Endothelial cell of umbilical vein (primary cell): ENCODE measurements around the gene MBD1. TPM values are rescaled to one million over a fixed set of nuclear protein-coding genes. Genes with fewer than 3 reads are reported as not detected.

Experiments used
- BruUV-seq: library from RNA; stranded (reverse); fragments of 400-500 nt; replicated peaks from 2 replicates; lab custom pipeline; 2021; lab: Mats Ljungman, UMichigan
- CTCF ChIA-PET: fragments of 300-600, 350-600 bp; sonication (Branson Sonifier 250); formaldehyde crosslinking; loops from one replicate; lab custom pipeline; 2021; ENCODE audit warnings: antibody characterized with exemption, inconsistent platforms; lab: Charles Lee
- POLR2A ChIA-PET: fragments of 300-600, 350-600 bp; sonication (Branson Sonifier 250); formaldehyde crosslinking; loops from one replicate; lab custom pipeline; 2021; ENCODE audit warnings: antibody characterized with exemption, inconsistent platforms; lab: Charles Lee
- DNase-seq: peaks from one replicate; pipeline ENCODE4 v3.0.0-alpha.2; 2011; ENCODE audit warnings: low read depth, low spot score
- FAIRE-seq: peaks from 2 replicates; lab custom pipeline; 2011; peaks lifted over from hg19 to GRCh38; lab: Jason Lieb, UNC
- H2AFZ ChIP-seq: 2 replicates; pipeline ENCODE4 v1.6.0; 2012; ENCODE audit warnings: low read depth, low read length, control low read depth, inconsistent platforms
- H3K27ac ChIP-seq: 2 replicates; pipeline ENCODE4 v1.5.1; 2011; ENCODE audit warnings: low read depth, mild to moderate bottlenecking, control low read depth, low read length, moderate library complexity; ENCODE audit not compliant: insufficient read depth
- H3K27me3 ChIP-seq, 2 experiments: 2 replicates each; pipeline versions ENCODE4 v1.6.0 to v1.6.1; 2011; ENCODE audit warnings: low read length in 2 of 2, mixed read lengths in 1 of 2; ENCODE audit not compliant: control insufficient read depth in 2 of 2, insufficient read depth in 2 of 2
- H3K36me3 ChIP-seq, 2 experiments: 2 replicates in 1 of 2; 3 replicates in 1 of 2; pipeline ENCODE4 v1.5.1; 2011; ENCODE audit warnings: low read length in 2 of 2, mild to moderate bottlenecking in 1 of 2, moderate library complexity in 1 of 2; ENCODE audit not compliant: control insufficient read depth in 2 of 2, insufficient read depth in 2 of 2; ENCODE audit errors: extremely low read depth in 1 of 2
- H3K4me1 ChIP-seq: 3 replicates; pipeline ENCODE4 v1.5.1; 2011; ENCODE audit warnings: mild to moderate bottlenecking, low read length; ENCODE audit not compliant: control insufficient read depth, insufficient read depth; ENCODE audit errors: extremely low read depth
- H3K4me2 ChIP-seq: 2 replicates; pipeline ENCODE4 v1.6.1; 2011; ENCODE audit warnings: low read length, control low read depth, mixed read lengths; ENCODE audit not compliant: insufficient read depth
- H3K4me3 ChIP-seq, 3 experiments: fragments of 200-600 bp in 1 of 3; sonication (generic), shearing (Covaris generic) in 1 of 3; replicated peaks in 1 of 3; 2 replicates each; pipeline ENCODE4 v1.5.1; 2011 to 2016; ENCODE audit warnings: control low read depth in 3 of 3, low read length in 3 of 3, mild to moderate bottlenecking in 2 of 3, inconsistent platforms in 1 of 3, low read depth in 1 of 3, moderate library complexity in 1 of 3; ENCODE audit not compliant: insufficient read depth in 1 of 3
- H3K79me2 ChIP-seq: 2 replicates; pipeline ENCODE4 v1.6.0; 2012; ENCODE audit warnings: low read length, inconsistent platforms; ENCODE audit not compliant: control insufficient read depth, insufficient read depth
- H3K9ac ChIP-seq: replicated peaks from 2 replicates; pipeline ENCODE3; 2011; ENCODE audit warnings: low read length, control low read depth; ENCODE audit not compliant: insufficient read depth; ENCODE audit errors: extremely low read depth
- H3K9me1 ChIP-seq: replicated peaks from 3 replicates; pipeline ENCODE4 v1.6.0; 2011; ENCODE audit warnings: mild to moderate bottlenecking, low read length; ENCODE audit not compliant: control insufficient read depth, insufficient read depth; ENCODE audit errors: extremely low read depth
- H3K9me3 ChIP-seq: replicated peaks from 2 replicates; pipeline ENCODE4 v1.5.1; 2012; ENCODE audit warnings: low read length, inconsistent platforms; ENCODE audit not compliant: control insufficient read depth, insufficient read depth
- H4K20me1 ChIP-seq: replicated peaks from 2 replicates; pipeline ENCODE3; 2011; ENCODE audit warnings: mild to moderate bottlenecking, low read length; ENCODE audit not compliant: control insufficient read depth, insufficient read depth; ENCODE audit errors: extremely low read depth
- CTCF ChIP-seq, 2 donors: IDR thresholded peaks; 1 replicate in 1 of 2; 2 replicates in 1 of 2; pipeline ENCODE4 v1.5.1; 2011; ENCODE audit warnings: low read length in 2 of 2, mild to moderate bottlenecking in 2 of 2, moderate library complexity in 2 of 2, control low read depth in 1 of 2, inconsistent platforms in 1 of 2, low read depth in 1 of 2; ENCODE audit not compliant: insufficient read depth in 1 of 2; ENCODE audit errors: extremely low read depth in 1 of 2
- EZH2 ChIP-seq: IDR thresholded peaks from 2 replicates; pipeline ENCODE4 v1.6.1; 2012; ENCODE audit warnings: borderline replicate concordance, low read depth, mild to moderate bottlenecking, moderate library complexity, low read length, inconsistent platforms; ENCODE audit not compliant: severe bottlenecking
- JUN ChIP-seq: IDR thresholded peaks from 2 replicates; pipeline ENCODE4 v1.6.1; 2011; ENCODE audit warnings: borderline replicate concordance, low read depth; ENCODE audit not compliant: insufficient read length, insufficient read depth
- MYC ChIP-seq: IDR thresholded peaks from one replicate; pipeline ENCODE4 v1.6.1; 2011; ENCODE audit warnings: mild to moderate bottlenecking, low read depth, low read length
- POLR2AphosphoS5 ChIP-seq: IDR thresholded peaks from 2 replicates; pipeline ENCODE4 v1.6.1; 2012; ENCODE audit warnings: low read depth, mild to moderate bottlenecking, control low read depth, low read length, moderate library complexity; ENCODE audit not compliant: insufficient read depth
- dilution Hi-C: fragments of 300-500 bp; cut with MboI; formaldehyde crosslinking; loops from one replicate; pipeline ENCODE4 v1.15.0; 2019; ENCODE audit warnings: low sequenced_read_pairs; ENCODE audit not compliant: extremely low pct_ligation_motif_present
- intact Hi-C: fragments of 100-400 bp; cut with micrococcal nuclease; formaldehyde crosslinking; loops from one replicate; pipeline ENCODE4 v1.10.0; 2022
- polyA plus RNA-seq, 4 experiments: library from polyadenylated mRNA; depleted of rRNA in 3 of 4; stranded (reverse) in 3 of 4; unstranded in 1 of 4; fragments of >200 nt; gene quantifications; 2 replicates each; pipeline versions ENCODE4 v1.2.1 to v1.2.3, GENCODE V29; 2011 to 2012; ENCODE audit warnings: missing spikeins in 1 of 4
- total RNA-seq: library from RNA; stranded (reverse); gene quantifications from 2 replicates; pipeline ENCODE4 v1.2.3, GENCODE V29; 2021
- TF ChIP-seq, protein P1 (sequence below): IDR thresholded peaks from 2 replicates; pipeline ENCODE4 v1.6.1; 2011; ENCODE audit not compliant: insufficient read depth, insufficient read length

The MBD1 gene
- total and polyA plus RNA-seq, 2 donors (not counting 3 experiments of a cell fraction or from before 2014, with no cell fraction given) = 57.2 to 77.5 TPM

DNA sequence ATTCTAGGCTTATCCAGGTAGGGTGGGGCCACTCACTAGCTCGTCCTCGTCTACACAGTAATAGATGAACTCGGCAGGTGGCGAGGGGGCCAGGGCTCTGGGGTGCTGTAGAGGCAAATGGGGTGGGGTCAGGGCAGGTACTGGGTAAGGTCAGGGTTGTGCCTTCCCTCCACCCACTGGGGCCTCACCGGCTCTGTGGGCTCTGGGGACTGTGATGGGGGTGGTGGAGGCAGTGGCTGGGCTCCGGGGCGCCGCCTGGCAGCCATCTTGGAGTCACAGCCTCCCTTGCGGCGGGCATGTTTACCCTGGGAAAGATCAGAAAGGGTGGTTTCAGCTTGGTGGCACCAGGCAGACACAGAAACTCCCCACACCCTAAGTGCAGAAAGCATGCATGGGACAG lies 6.4 kb downstream of the MBD1 start:
- no peak for DNase-seq
- H3K27ac ChIP-seq = no peak overlapping the region
- dilution Hi-C loops (no loop called here), intact Hi-C loops (no loop called here)
- no peaks in the 10 kb centered on the region for H4K20me1 ChIP-seq
- TF ChIP-seq MYC (no peak), CTCF (IDR thresholded peaks at IDR 0.05; ENCODE audit: extremely low read depth in 1 of 2, insufficient read depth in 1 of 2, low read depth in 1 of 2, low read length in 2 of 2) (no peak)
- TF ChIP-seq, protein P1, sequence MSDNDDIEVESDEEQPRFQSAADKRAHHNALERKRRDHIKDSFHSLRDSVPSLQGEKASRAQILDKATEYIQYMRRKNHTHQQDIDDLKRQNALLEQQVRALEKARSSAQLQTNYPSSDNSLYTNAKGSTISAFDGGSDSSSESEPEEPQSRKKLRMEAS = no peak
- no peaks in the 10 kb centered on the region for H3K27me3 ChIP-seq
- H3K4me3 ChIP-seq = no peak overlapping the region
- peaks cover 15% of the 10 kb centered on the region for H3K79me2 ChIP-seq
- ChIA-PET POLR2A (no interaction called here), CTCF (no interaction called here)
- peaks cover 27 to 57% of the 10 kb centered on the region in 2 experiments for H3K36me3 ChIP-seq
- no peak overlapping the region for H2AFZ ChIP-seq
- no peak overlapping the region for H3K9ac ChIP-seq
- H3K9me1 ChIP-seq = no peaks in the 10 kb centered on the region
- no TSS peak for BruUV-seq
- H3K4me1 ChIP-seq = peaks cover 13% of the 10 kb centered on the region
- no peak overlapping the region for H3K4me2 ChIP-seq
- no peak for FAIRE-seq
- H3K9me3 ChIP-seq = no peaks in the 10 kb centered on the region

- H4K20me1 ChIP-seq = no peaks in the 10 kb centered on the region
- DNase-seq = no peak
- H3K4me3 ChIP-seq = no peak overlapping the region
- CTCF ChIA-PET = no interaction called here
- H3K79me2 ChIP-seq = peaks cover 6% of the 10 kb centered on the region
- no peak overlapping the region for H3K27ac ChIP-seq
- peaks cover 6% of the 10 kb centered on the region for H3K4me1 ChIP-seq
- no peak overlapping the region for H3K9ac ChIP-seq
- no peaks in the 10 kb centered on the region for H3K27me3 ChIP-seq
- no TSS peak for BruUV-seq
- TF ChIP-seq POLR2AphosphoS5 = no peak
- no peak for TF ChIP-seq EZH2
- TF ChIP-seq, protein P1 = no peak
- TF ChIP-seq JUN = no peak
- no peaks in the 10 kb centered on the region for H3K9me3 ChIP-seq
- H3K9me1 ChIP-seq = no peaks in the 10 kb centered on the region
- POLR2A ChIA-PET = no interaction called here
- dilution Hi-C loops (no loop called here), intact Hi-C loops (no loop called here)
- H2AFZ ChIP-seq = no peak overlapping the region
- H3K4me2 ChIP-seq = no peak overlapping the region
- no peak for FAIRE-seq
- H3K36me3 ChIP-seq = peaks cover 27 to 63% of the 10 kb centered on the region in 2 experiments
Measured at GRCh38 chr18:50274044-50274442, 7.3 kb downstream of the MBD1 start.
